Endodermal cell (in vitro differentiated cells): Measurements from ENCODE around the gene SPON2. TPM values are rescaled to one million over a fixed set of nuclear protein-coding genes. Genes with fewer than 3 reads are reported as not detected.
A peak's percentile ranks its signal among the peaks of the same experiment; 100 is the strongest.

Experiments used
- DNase-seq: peaks from one replicate; pipeline ENCODE4 v3.0.0-alpha.2; 2017
- H3K27ac ChIP-seq: 2 replicates; pipeline ENCODE4 v1.5.1; 2013; ENCODE audit warnings: mild to moderate bottlenecking, low read depth, low read length, moderate library complexity
- H3K27me3 ChIP-seq: 2 replicates; pipeline ENCODE4 v1.6.1; 2013; ENCODE audit warnings: mild to moderate bottlenecking, low read length, moderate library complexity; ENCODE audit not compliant: insufficient read depth, control insufficient read depth, poor library complexity, severe bottlenecking
- H3K36me3 ChIP-seq: 2 replicates; pipeline ENCODE4 v1.7.0; 2013; ENCODE audit warnings: mild to moderate bottlenecking, low read length, moderate library complexity; ENCODE audit not compliant: control insufficient read depth, insufficient read depth
- H3K4me1 ChIP-seq: one replicate; pipeline ENCODE4 v1.7.0; 2013; ENCODE audit warnings: low read length; ENCODE audit not compliant: control insufficient read depth, insufficient read depth
- H3K4me3 ChIP-seq: 2 replicates; pipeline ENCODE4 v1.5.1; 2013; ENCODE audit warnings: mild to moderate bottlenecking, low read length, moderate library complexity
- H3K9ac ChIP-seq: 2 replicates; pipeline ENCODE4 v1.6.1; 2013; ENCODE audit warnings: mild to moderate bottlenecking, low read length, moderate library complexity; ENCODE audit not compliant: poor library complexity, severe bottlenecking; ENCODE audit errors: extremely low read depth
- H3K9me3 ChIP-seq: 2 replicates; pipeline ENCODE4 v1.6.1; 2013; ENCODE audit warnings: mild to moderate bottlenecking, low read length, moderate library complexity; ENCODE audit not compliant: control insufficient read depth
- H3K27ac Mint-ChIP-seq: 2 replicates; pipeline ENCODE4 v1.8.0; 2020; ENCODE audit warnings: mixed read lengths
- H3K27me3 Mint-ChIP-seq: 2 replicates; pipeline ENCODE4 v1.8.0; 2021; ENCODE audit warnings: mild to moderate bottlenecking, mixed read lengths; ENCODE audit not compliant: insufficient read depth
- H3K36me3 Mint-ChIP-seq: 2 replicates; pipeline ENCODE4 v1.8.0; 2020; ENCODE audit warnings: low read depth, mixed read lengths
- H3K4me1 Mint-ChIP-seq: 2 replicates; pipeline ENCODE4 v1.8.0; 2020; ENCODE audit warnings: mixed read lengths
- H3K4me3 Mint-ChIP-seq: 2 replicates; pipeline ENCODE4 v1.8.0; 2020; ENCODE audit warnings: mild to moderate bottlenecking, moderate library complexity, mixed read lengths
- H3K9me3 Mint-ChIP-seq: 2 replicates; pipeline ENCODE4 v1.8.0; 2020; ENCODE audit warnings: mild to moderate bottlenecking, mixed read lengths
- WGBS, 2 experiments: methylation state at CpG; one replicate each; pipeline versions ENCODE4 v1.1.5 to v1.1.7; 2013; ENCODE audit warnings: missing lambda C conversion rate in 2 of 2, mixed read lengths in 1 of 2; ENCODE audit not compliant: insufficient coverage in 1 of 2, insufficient read length in 1 of 2; 5-methylcytosine and 5-hydroxymethylcytosine counted together
- total RNA-seq, 2 donors: library from RNA; stranded (reverse); fragmentation: NEBNext Ultra II Directional in 1 of 2; extraction: Animal tissue kit (Norgen Biotek cat#: 25700) in 1 of 2; gene quantifications; 2 replicates in 1 of 2; 3 replicates in 1 of 2; pipeline ENCODE4 v1.2.1, GENCODE V29; 2021
- TF ChIP-seq, protein P1 (sequence below): fragments of 200-600 bp; sonication (generic); conservative IDR thresholded peaks from 2 replicates; pipeline ENCODE4 v1.5.0; 2021; ENCODE audit warnings: antibody characterized with exemption, mild to moderate bottlenecking

The SPON2 gene
- total RNA-seq, 2 donors from 2014 or later, result 1.4 to 2.6 TPM

GRCh38 chr4:1210241-1210841 is 38.0 kb upstream of the SPON2 start:
- no peak overlapping the region for H3K4me3 Mint-ChIP-seq
- no peaks in the 10 kb centered on the region for H3K36me3 ChIP-seq
- no peaks in the 10 kb centered on the region for H3K4me1 ChIP-seq
- H3K36me3 Mint-ChIP-seq, result peaks cover 10% of the 10 kb centered on the region
- H3K4me1 Mint-ChIP-seq, result no peaks in the 10 kb centered on the region
- H3K9ac ChIP-seq, result no peak overlapping the region
- TF ChIP-seq, protein P1, sequence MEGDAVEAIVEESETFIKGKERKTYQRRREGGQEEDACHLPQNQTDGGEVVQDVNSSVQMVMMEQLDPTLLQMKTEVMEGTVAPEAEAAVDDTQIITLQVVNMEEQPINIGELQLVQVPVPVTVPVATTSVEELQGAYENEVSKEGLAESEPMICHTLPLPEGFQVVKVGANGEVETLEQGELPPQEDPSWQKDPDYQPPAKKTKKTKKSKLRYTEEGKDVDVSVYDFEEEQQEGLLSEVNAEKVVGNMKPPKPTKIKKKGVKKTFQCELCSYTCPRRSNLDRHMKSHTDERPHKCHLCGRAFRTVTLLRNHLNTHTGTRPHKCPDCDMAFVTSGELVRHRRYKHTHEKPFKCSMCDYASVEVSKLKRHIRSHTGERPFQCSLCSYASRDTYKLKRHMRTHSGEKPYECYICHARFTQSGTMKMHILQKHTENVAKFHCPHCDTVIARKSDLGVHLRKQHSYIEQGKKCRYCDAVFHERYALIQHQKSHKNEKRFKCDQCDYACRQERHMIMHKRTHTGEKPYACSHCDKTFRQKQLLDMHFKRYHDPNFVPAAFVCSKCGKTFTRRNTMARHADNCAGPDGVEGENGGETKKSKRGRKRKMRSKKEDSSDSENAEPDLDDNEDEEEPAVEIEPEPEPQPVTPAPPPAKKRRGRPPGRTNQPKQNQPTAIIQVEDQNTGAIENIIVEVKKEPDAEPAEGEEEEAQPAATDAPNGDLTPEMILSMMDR, result no peak
- H3K9me3 ChIP-seq, result no peaks in the 10 kb centered on the region
- 94 to 96% methylated on average over 16 to 22 of the region's 22 CpGs for WGBS, 2 experiments
- peak overlapping the region; percentile 89 for H3K27ac ChIP-seq
- H3K4me3 ChIP-seq, result no peak overlapping the region
- no peaks in the 10 kb centered on the region for H3K9me3 Mint-ChIP-seq
- H3K27ac Mint-ChIP-seq, result no peak overlapping the region
- H3K27me3 Mint-ChIP-seq, result no peaks in the 10 kb centered on the region
- no peak for DNase-seq
- no peaks in the 10 kb centered on the region for H3K27me3 ChIP-seq

DNA sequence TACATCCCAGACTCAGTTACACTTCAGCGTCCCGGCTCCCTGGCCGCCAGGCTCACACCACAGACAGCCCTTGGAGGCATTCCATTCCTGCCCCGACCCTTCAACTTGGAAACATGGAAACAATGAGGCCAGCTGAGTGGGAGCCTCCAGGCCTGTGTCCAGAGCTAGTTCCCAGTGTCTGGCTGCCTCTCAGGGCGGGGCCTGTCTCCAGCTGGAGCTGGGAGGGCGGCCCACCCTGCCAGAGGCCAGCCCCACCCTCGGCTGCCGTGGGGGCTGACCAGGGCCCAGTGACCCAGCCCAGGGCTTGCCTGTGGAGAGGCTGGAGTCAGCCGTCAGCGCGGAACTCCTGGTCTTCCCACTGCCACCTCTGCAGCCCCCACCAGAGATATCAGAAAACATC is 37.4 kb upstream of the SPON2 start:
- TF ChIP-seq, protein P1, result no peak
- H3K9ac ChIP-seq, result no peak overlapping the region
- no peaks in the 10 kb centered on the region for H3K4me1 ChIP-seq
- H3K36me3 Mint-ChIP-seq, result peaks cover 7% of the 10 kb centered on the region
- no peak overlapping the region for H3K27ac Mint-ChIP-seq
- H3K9me3 Mint-ChIP-seq, result no peaks in the 10 kb centered on the region
- H3K27me3 Mint-ChIP-seq, result no peaks in the 10 kb centered on the region
- H3K4me1 Mint-ChIP-seq, result no peaks in the 10 kb centered on the region
- no peaks in the 10 kb centered on the region for H3K36me3 ChIP-seq
- H3K27me3 ChIP-seq, result no peaks in the 10 kb centered on the region
- H3K4me3 ChIP-seq, result no peak overlapping the region
- DNase-seq, result no peak
- 81 to 88% methylated on average over 8 to 11 of the region's 11 CpGs for WGBS, 2 experiments
- peak overlapping the region; percentile 89 for H3K27ac ChIP-seq
- H3K4me3 Mint-ChIP-seq, result no peak overlapping the region
- H3K9me3 ChIP-seq, result no peaks in the 10 kb centered on the region

GRCh38 chr4:1208970-1209704 is 36.8 kb upstream of the SPON2 start:
- H3K9me3 Mint-ChIP-seq, result no peaks in the 10 kb centered on the region
- Histone ChIP-seq H3K36me3 (no peaks in the 10 kb centered on the region), H3K4me1 (no peaks in the 10 kb centered on the region), H3K27ac (peak overlapping the region; percentile 89), H3K27me3 (no peaks in the 10 kb centered on the region), H3K4me3 (no peak overlapping the region), H3K9me3 (no peaks in the 10 kb centered on the region), H3K9ac (no peak overlapping the region)
- DNase-seq, result no peak
- H3K4me1 Mint-ChIP-seq, result no peaks in the 10 kb centered on the region
- 94 to 95% methylated on average over 24 to 31 of the region's 31 CpGs for WGBS, 2 experiments
- H3K4me3 Mint-ChIP-seq, result no peak overlapping the region
- peak overlapping the region; percentile 8 for H3K27ac Mint-ChIP-seq
- TF ChIP-seq, protein P1, result no peak
- H3K27me3 Mint-ChIP-seq, result no peaks in the 10 kb centered on the region
- H3K36me3 Mint-ChIP-seq, result peaks cover 7% of the 10 kb centered on the region
